IMR-90 (cell line): ENCODE results near the gene PRSS53. TPM values are rescaled to one million over a fixed set of nuclear protein-coding genes. Genes with fewer than 3 reads are reported as not detected.

ENCODE experiments used
- ATAC-seq: fragments of 200-7000 bp; cut with Tn5 transposase; 2 replicates; pipeline ENCODE4 v1.9.1; 2020; ENCODE audit warnings: low read depth, mild to moderate bottlenecking, moderate library complexity
- BruUV-seq: library from RNA; stranded (reverse); fragments of 400-500 nt; replicated peaks from 2 replicates; lab custom pipeline; 2021; lab: Mats Ljungman, UMichigan
- CTCF ChIA-PET: fragments of 300-600 bp; formaldehyde crosslinking; extraction: SDS; loops from one replicate; lab custom pipeline; 2021; ENCODE audit warnings: antibody characterized with exemption; lab: Yijun Ruan, JAX
- POLR2A ChIA-PET: fragments of 300-600 bp; sonication (Branson Sonifier 250); formaldehyde crosslinking; loops from one replicate; lab custom pipeline; 2022; ENCODE audit warnings: antibody characterized with exemption; ENCODE audit not compliant: unreplicated experiment; lab: Charles Lee
- DNase-seq: peaks from one replicate; pipeline ENCODE4 v3.0.0; 2013
- H2AFZ ChIP-seq: replicated peaks from 2 replicates; pipeline ENCODE3; 2013; ENCODE audit warnings: low read length, mild to moderate bottlenecking; ENCODE audit not compliant: poor library complexity
- H2AK5ac ChIP-seq: 2 replicates; pipeline ENCODE4 v1.6.1; 2013; ENCODE audit warnings: low read depth, low read length, inconsistent platforms
- H2AK9ac ChIP-seq: replicated peaks from 2 replicates; pipeline ENCODE3; 2013; ENCODE audit warnings: mild to moderate bottlenecking, low read depth, low read length, moderate library complexity; ENCODE audit not compliant: poor library complexity
- H2BK120ac ChIP-seq: 2 replicates; pipeline ENCODE4 v1.6.1; 2013; ENCODE audit warnings: low read depth, low read length, inconsistent platforms
- H2BK15ac ChIP-seq: 3 replicates; pipeline ENCODE4 v1.6.1; 2013; ENCODE audit warnings: low read depth, low read length, inconsistent platforms
- H2BK20ac ChIP-seq: 2 replicates; pipeline ENCODE4 v1.6.1; 2013; ENCODE audit warnings: low read depth, mild to moderate bottlenecking, inconsistent platforms, low read length, moderate library complexity
- H2BK5ac ChIP-seq: 2 replicates; pipeline ENCODE4 v1.6.1; 2013; ENCODE audit warnings: mild to moderate bottlenecking, low read depth, low read length, inconsistent platforms; ENCODE audit not compliant: poor library complexity, severe bottlenecking
- H3K14ac ChIP-seq: replicated peaks from 2 replicates; pipeline ENCODE4 v1.6.1; 2013; ENCODE audit warnings: low read depth, low read length, inconsistent platforms
- H3K18ac ChIP-seq: 2 replicates; pipeline ENCODE4 v1.6.1; 2013; ENCODE audit warnings: low read depth, low read length, control low read depth
- H3K23ac ChIP-seq: 2 replicates; pipeline ENCODE4 v1.6.1; 2013; ENCODE audit warnings: low read depth, low read length, inconsistent platforms
- H3K27ac ChIP-seq: 2 replicates; pipeline ENCODE4 v1.5.1; 2013; ENCODE audit warnings: mild to moderate bottlenecking, control low read depth, low read length; ENCODE audit not compliant: insufficient read depth
- H3K27me3 ChIP-seq: 2 replicates; pipeline ENCODE4 v1.6.1; 2013; ENCODE audit warnings: low read length; ENCODE audit not compliant: control insufficient read depth, insufficient read depth
- H3K36me3 ChIP-seq: 2 replicates; pipeline ENCODE4 v1.6.1; 2013; ENCODE audit warnings: low read length, mixed read lengths; ENCODE audit not compliant: control insufficient read depth, insufficient read depth
- H3K4ac ChIP-seq: 2 replicates; pipeline ENCODE4 v1.6.1; 2013; ENCODE audit warnings: low read depth, low read length, inconsistent platforms
- H3K4me1 ChIP-seq: 2 replicates; pipeline ENCODE4 v1.6.1; 2013; ENCODE audit warnings: low read length, mixed read lengths; ENCODE audit not compliant: control insufficient read depth, insufficient read depth
- H3K4me2 ChIP-seq: 2 replicates; pipeline ENCODE4 v1.6.1; 2013; ENCODE audit warnings: low read depth, mild to moderate bottlenecking, control low read depth, low read length, moderate library complexity
- H3K4me3 ChIP-seq: 2 replicates; pipeline ENCODE4 v1.5.1; 2013; ENCODE audit warnings: low read depth, mild to moderate bottlenecking, control low read depth, low read length, moderate library complexity; ENCODE audit not compliant: insufficient read depth
- H3K56ac ChIP-seq: 2 replicates; pipeline ENCODE4 v1.6.1; 2013; ENCODE audit warnings: low read length, inconsistent platforms; ENCODE audit not compliant: insufficient read depth; ENCODE audit errors: extremely low read depth
- H3K79me1 ChIP-seq, 2 experiments: 2 replicates each; pipeline ENCODE4 v1.6.1; 2013; ENCODE audit warnings: low read length in 2 of 2, inconsistent platforms in 1 of 2, low read depth in 1 of 2
- H3K9ac ChIP-seq: 2 replicates; pipeline ENCODE4 v1.6.1; 2013; ENCODE audit warnings: low read depth, low read length, control low read depth
- H3K9me1 ChIP-seq: 2 replicates; pipeline ENCODE4 v1.6.1; 2013; ENCODE audit warnings: low read length, inconsistent platforms; ENCODE audit not compliant: insufficient read depth
- H3K9me3 ChIP-seq: 2 replicates; pipeline ENCODE4 v1.6.1; 2013; ENCODE audit warnings: low read length; ENCODE audit not compliant: control insufficient read depth, insufficient read depth
- H4K20me1 ChIP-seq: 2 replicates; pipeline ENCODE4 v1.6.1; 2013; ENCODE audit warnings: low read length, inconsistent platforms; ENCODE audit not compliant: insufficient read depth
- H4K5ac ChIP-seq: 2 replicates; pipeline ENCODE4 v1.6.1; 2013; ENCODE audit warnings: mild to moderate bottlenecking, low read depth, low read length, control low read depth
- H4K8ac ChIP-seq, 2 experiments: 2 replicates each; pipeline ENCODE4 v1.6.1; 2013; ENCODE audit warnings: low read depth in 2 of 2, low read length in 2 of 2, control low read depth in 1 of 2, inconsistent platforms in 1 of 2
- H4K91ac ChIP-seq: 2 replicates; pipeline ENCODE4 v1.6.1; 2013; ENCODE audit warnings: low read depth, low read length, inconsistent platforms; ENCODE audit not compliant: insufficient read depth
- BHLHE40 ChIP-seq: fragments of 150-350 bp; IDR thresholded peaks from 2 replicates; pipeline ENCODE4 v1.6.1; 2016; ENCODE audit warnings: mild to moderate bottlenecking, low read depth, low read length
- CHD1 ChIP-seq: IDR thresholded peaks from 2 replicates; pipeline ENCODE4 v1.6.1; 2012; ENCODE audit warnings: low read depth, low read length, improper control_type of control experiment
- CTCF ChIP-seq: conservative IDR thresholded peaks from 2 replicates; pipeline ENCODE4 v1.5.1; 2012; ENCODE audit warnings: mild to moderate bottlenecking, low read depth, low read length, improper control_type of control experiment
- FOS ChIP-seq: fragments of 150-350 bp; IDR thresholded peaks from 2 replicates; pipeline ENCODE4 v1.6.1; 2016; ENCODE audit warnings: low read depth, low read length
- MAFK ChIP-seq: IDR thresholded peaks from 2 replicates; pipeline ENCODE4 v1.6.1; 2012; ENCODE audit warnings: low read depth, low read length, improper control_type of control experiment
- NFE2L2 ChIP-seq: fragments of 150-350 bp; IDR thresholded peaks from 2 replicates; pipeline ENCODE4 v1.6.1; 2016; ENCODE audit warnings: low read depth, mild to moderate bottlenecking, low read length
- POLR2A ChIP-seq: IDR thresholded peaks from 2 replicates; pipeline ENCODE4 v1.6.1; 2012; ENCODE audit warnings: mild to moderate bottlenecking, low read depth, low read length
- RCOR1 ChIP-seq: IDR thresholded peaks from 2 replicates; pipeline ENCODE4 v1.6.1; 2012; ENCODE audit warnings: mild to moderate bottlenecking, low read length, improper control_type of control experiment; ENCODE audit not compliant: insufficient replicate concordance
- SMC3 ChIP-seq: fragments of 150-350 bp; IDR thresholded peaks from 2 replicates; pipeline ENCODE4 v1.6.1; 2016; ENCODE audit warnings: low read depth, mild to moderate bottlenecking, antibody characterized with exemption, low read length, moderate library complexity
- USF2 ChIP-seq: fragments of 150-350 bp; IDR thresholded peaks from 2 replicates; pipeline ENCODE4 v1.6.1; 2017; ENCODE audit warnings: mild to moderate bottlenecking, antibody characterized with exemption, low read length, low read depth
- WGBS, 2 experiments: methylation state at CpG; one replicate each; pipeline versions ENCODE4 v1.1.5 to v1.1.7; 2013; ENCODE audit warnings: missing lambda C conversion rate in 2 of 2; ENCODE audit not compliant: insufficient read length in 1 of 2; ENCODE audit errors: extremely low coverage in 2 of 2; 5-methylcytosine and 5-hydroxymethylcytosine counted together
- dilution Hi-C: fragments of 300-500 bp; cut with HindIII; formaldehyde crosslinking; loops from one replicate; pipeline ENCODE4 v1.14.3; 2018; ENCODE audit warnings: low sequenced_read_pairs; ENCODE audit not compliant: unreplicated experiment
- in situ Hi-C: fragments of 300-500 bp; cut with MboI; formaldehyde crosslinking; loops from 3 replicates; pipeline ENCODE4 v1.14.3; 2019; ENCODE audit warnings: low sequenced_read_pairs, inconsistent platforms, mixed read lengths
- intact Hi-C: fragments of 100-400 bp; cut with micrococcal nuclease; formaldehyde crosslinking; loops from 2 replicates; pipeline ENCODE4 v1.10.0; 2022
- polyA plus RNA-seq, 3 experiments: library from polyadenylated mRNA; depleted of rRNA; stranded (reverse); fragments of >200 nt; gene quantifications; 2 replicates each; pipeline ENCODE4 v1.2.3, GENCODE V29; 2012; ENCODE audit warnings: low replicate concordance in 1 of 3
- total RNA-seq: library from RNA; depleted of rRNA; stranded (reverse); fragments of >200 nt; gene quantifications from 2 replicates; pipeline ENCODE4 v1.2.3, GENCODE V29; 2012

PRSS53 gene
- total and polyA plus RNA-seq, 2 of the 4 experiments (the other 2 are of a cell fraction), result 0.72 to 5.9 TPM

GRCh38 chr16:31130336-31130891 lies 41.7 kb upstream of the PRSS53 start:
- Histone ChIP-seq H3K23ac (no peak overlapping the region), H3K18ac (no peak overlapping the region), H4K20me1 (no peaks in the 10 kb centered on the region), H4K5ac (no peak overlapping the region), H3K9me3 (no peaks in the 10 kb centered on the region), H3K14ac (no peak overlapping the region), H3K9me1 (peaks cover 3% of the 10 kb centered on the region; the same call in 1 of the 2 replicates), H2BK120ac (no peak overlapping the region), H4K8ac (no peak overlapping the region), H3K79me1 (no peaks in the 10 kb centered on the region), H3K4ac (no peak overlapping the region), H4K91ac (no peak overlapping the region), H3K27me3 (no peaks in the 10 kb centered on the region; the same call in 1 of the 2 replicates), H2BK15ac (no peak overlapping the region), H3K36me3 (peaks cover 36% of the 10 kb centered on the region), H2AK5ac (no peak overlapping the region), H2AFZ (no peak overlapping the region), H3K56ac (no peak overlapping the region), H2BK5ac (no peak overlapping the region), H3K9ac (no peak overlapping the region), H2BK20ac (no peak overlapping the region), H3K4me2 (no peak overlapping the region), H3K4me1 (0 out of 2 replicates have a peak, but pooled peaks cover 3% of the 10 kb centered on the region), H2AK9ac (no peak overlapping the region), H3K4me3 (no peak overlapping the region), H3K27ac (no peak overlapping the region)
- in situ Hi-C loops, result no loop called here
- dilution Hi-C loops, result no loop called here
- TF ChIP-seq SMC3 (no peak), NFE2L2 (no peak), MAFK (no peak), CHD1 (no peak), CTCF (no peak), RCOR1 (no peak), USF2 (no peak), POLR2A (no peak), FOS (no peak), BHLHE40 (no peak)
- ATAC-seq, result no peak
- ChIA-PET CTCF (no interaction called here), POLR2A (no interaction called here)
- intact Hi-C loops, result no loop called here
- DNase-seq, result no peak
- no TSS peak for BruUV-seq
- WGBS, 2 experiments, result 100% methylated on average over 1 of the region's 10 CpGs; no CpG with 5 or more reads in 1 of the 2 experiments
